GM21529 (cell line): ENCODE data around the gene CYB5R2.
"Not testable (repeated sequence)": the region's sequence is repeated elsewhere in the genome, so short reads cannot be mapped to it uniquely, and the experiment has no call there.

ENCODE experiments used
- ATAC-seq: cut with Tn5 transposase; IDR thresholded peaks from one replicate; pipeline ENCODE4 v1.9.1; 2021; ENCODE audit not compliant: unreplicated experiment

CYB5R2 gene

DNA sequence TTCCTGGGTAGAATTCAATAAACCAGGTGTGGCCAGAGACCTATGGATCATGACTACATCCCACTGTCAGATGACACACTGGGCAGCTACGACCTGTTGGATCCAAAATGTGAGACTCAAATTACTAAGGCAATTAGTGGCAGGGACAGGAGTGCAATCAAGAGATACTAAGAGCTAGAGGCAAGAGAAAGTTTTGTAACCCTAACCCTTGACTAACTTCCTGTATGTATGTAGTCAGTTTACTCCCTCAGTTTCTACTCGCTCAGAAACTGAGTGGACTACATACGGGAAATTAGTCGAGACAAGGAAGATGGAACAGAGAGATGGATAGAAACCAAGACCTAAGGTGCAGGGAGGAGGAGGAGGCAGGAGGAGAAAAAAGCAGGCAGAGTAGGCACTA is 2.7 kb downstream of the CYB5R2 start:
- ATAC-seq, result no peak

DNA sequence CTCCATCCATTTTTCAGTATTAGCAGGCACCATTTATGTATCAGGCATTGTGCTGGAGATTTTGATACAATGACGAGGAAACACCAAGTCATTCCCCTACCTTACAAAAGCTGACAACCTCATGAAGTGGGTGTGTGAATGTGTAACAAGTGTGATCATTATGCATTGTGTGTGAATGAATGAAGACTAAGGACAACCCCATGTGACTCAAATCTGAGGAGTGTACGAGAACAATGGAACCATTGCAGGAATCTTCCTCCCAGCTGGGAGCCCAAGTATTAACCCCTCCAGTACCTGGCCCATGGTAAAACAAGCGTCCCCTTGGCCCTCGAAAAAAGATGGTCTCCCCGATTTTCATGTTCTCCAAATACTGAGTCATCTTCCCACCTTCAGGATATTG is 4.4 kb downstream of the CYB5R2 start:
- ATAC-seq, result no peak

- no peak for ATAC-seq
Measured at GRCh38 chr11:7668464-7668863, 4.8 kb downstream of the CYB5R2 start.

GRCh38 chr11:7667460-7667859 is 5.8 kb downstream of the CYB5R2 start:
- ATAC-seq, result no peak

DNA sequence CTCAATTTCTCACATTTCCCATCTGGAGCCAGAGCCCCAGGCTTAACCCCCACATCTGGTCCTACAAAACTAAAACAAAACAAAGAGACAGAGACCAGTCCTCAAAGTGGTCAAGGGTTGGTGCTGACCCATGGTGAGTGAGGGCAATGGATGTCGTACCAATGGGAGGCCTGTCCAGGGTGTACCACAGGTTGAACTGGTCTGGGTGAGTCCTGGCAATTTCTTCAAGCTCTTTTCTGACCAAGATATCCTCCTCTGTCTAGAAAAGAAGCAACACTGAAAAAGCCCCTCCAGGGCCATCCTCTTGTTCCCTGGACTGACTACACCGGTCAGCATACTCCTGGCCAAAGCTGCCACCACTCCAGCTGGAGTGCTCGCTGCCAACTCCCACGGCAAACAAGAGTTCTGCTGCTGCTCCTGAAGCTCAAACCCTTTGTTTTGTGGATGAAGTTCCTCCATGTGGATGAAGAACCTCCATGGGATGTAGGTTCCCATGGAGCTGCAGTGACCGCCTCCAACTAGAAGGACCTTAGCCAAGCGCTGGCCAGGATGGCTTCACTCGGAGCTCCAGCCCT is 6.9 kb downstream of the CYB5R2 start:
- no peak for ATAC-seq

DNA sequence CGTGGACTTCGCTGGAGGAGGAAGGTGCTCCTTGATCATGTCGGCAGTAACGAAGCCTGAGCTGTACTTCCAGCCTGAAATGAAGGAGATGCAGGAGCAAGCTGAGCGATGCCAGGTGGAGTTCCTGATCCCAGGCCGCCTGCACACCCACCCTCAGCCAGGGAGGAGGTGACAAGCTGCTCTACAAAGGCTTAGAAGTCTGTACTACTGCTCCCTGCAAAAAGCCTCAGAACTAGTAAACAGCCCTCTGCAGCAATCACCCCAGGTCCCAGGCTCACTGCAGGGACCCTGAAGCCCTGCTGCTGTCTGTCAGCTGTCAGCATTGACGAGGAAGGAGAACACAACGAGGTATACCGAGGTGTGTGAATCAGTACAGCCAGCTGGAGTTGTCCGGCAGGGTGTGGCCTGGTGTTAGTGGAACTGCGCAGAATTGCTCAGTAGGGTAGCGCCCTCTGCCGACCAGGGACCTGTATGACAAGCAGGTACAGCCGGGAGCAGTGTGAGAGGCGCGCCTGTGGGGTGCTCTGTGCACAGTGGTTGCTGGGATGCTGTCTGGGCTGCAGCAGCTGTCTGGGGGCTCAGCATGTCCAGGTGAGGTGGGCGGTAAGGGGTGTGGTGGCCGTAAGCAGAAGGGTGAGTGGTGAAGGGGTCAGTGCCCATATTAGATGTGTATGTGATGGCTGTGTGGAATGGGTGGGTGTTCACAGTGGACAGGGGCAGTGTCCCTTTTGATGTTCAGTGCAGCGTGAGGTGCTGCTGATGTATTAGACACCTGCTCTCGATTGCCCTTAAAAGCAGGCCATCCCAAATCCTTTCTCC is 7.6 kb downstream of the CYB5R2 start:
- ATAC-seq, result peak; percentile 99

- ATAC-seq, result no peak
Measured at GRCh38 chr11:7664867-7665266, 8.4 kb downstream of the CYB5R2 start.

DNA sequence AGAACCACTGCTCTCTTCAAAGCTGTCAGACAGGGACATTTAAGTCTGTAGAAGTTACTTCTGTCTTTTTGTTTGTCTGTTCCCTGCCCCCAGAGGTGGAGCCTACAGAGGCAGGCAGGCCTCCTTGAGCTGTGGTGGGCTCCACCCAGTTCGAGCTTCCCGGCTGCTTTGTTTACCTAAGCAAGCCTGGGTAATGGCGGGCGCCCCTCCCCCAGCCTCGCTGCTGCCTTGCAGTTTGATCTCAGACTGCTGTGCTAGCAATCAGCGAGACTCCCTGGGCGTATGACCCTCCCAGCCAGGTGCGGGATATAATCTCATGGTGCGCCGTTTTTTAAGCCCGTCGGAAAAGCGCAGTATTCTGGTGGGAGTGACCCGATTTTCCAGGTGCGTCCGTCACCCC is 9.8 kb downstream of the CYB5R2 start:
- not testable (repeated sequence) for ATAC-seq

GRCh38 chr11:7657306-7658025 is 15.8 kb downstream of the CYB5R2 start:
- no peak for ATAC-seq

- ATAC-seq, result no peak
Measured at GRCh38 chr11:7656704-7657103, 16.6 kb downstream of the CYB5R2 start.

GRCh38 chr11:7655253-7656217 is 17.8 kb downstream of the CYB5R2 start:
- no peak for ATAC-seq

GRCh38 chr11:7654195-7654705 is 19.1 kb downstream of the CYB5R2 start:
- no peak for ATAC-seq

DNA sequence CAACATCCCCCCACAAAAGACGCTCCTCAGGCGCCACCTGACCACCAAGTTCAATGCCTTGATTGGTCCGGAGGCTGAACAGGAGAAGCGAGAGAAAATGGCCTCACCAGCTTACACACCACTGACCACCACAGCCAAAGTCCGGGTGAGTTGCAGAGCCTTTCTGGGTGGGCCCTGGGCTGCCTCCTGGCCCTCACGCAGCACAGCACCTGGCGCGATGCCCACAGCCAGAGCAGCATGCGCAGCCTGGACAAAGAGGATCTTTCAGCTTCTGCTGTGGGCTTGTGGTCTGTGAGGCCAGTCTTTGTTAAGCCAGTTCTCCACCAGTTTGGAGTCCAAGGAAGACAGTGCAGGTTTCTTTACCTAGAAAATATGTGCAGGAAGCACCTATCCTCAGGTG is 21.6 kb downstream of the CYB5R2 start:
- no peak for ATAC-seq

DNA sequence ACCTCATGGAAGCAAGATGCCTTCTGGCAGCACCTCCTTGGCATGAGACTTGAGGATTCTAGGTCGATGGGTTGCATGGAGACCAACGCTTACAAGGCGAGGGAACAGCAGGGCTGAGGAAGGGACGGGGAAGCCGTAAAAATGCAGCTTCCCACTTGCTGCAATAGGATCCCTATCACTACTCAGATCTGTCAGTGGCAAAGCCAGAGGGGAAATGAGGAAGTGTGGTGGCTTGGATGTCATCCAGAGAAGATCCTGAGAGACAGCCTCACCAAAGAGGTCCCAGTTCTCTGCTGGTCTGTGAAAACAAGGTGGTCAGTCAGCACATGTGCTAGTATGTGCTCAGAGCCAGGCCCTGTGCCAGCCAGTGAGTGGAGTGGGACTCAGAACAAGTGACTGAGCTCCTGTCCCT is 22.2 kb downstream of the CYB5R2 start:
- no peak for ATAC-seq

GRCh38 chr11:7648264-7648663 is 25.0 kb downstream of the CYB5R2 start:
- no peak for ATAC-seq

DNA sequence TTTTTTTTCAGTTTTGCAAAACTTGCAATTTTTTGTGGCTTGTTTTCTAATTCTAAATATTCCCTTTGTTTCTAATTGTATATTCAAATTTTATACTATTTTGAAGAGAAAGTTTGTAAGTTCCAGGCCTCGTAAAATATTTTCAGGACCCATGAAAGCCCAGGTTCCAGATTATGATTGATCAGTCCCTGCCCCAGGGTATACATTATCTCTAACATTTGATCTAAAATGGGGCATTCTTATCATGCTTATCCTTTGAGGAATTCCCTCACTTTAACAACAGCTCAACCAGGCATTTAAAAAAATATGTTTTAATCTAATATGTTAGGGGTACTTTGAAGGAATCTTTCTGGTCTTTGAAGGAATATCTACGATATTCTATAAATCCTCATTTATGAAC is 26.4 kb downstream of the CYB5R2 start:
- no peak for ATAC-seq

GRCh38 chr11:7645206-7645605 is 28.1 kb downstream of the CYB5R2 start:
- ATAC-seq, result no peak

GRCh38 chr11:7643314-7643713 is 30.0 kb downstream of the CYB5R2 start:
- no peak for ATAC-seq

- no peak for ATAC-seq
Measured at GRCh38 chr11:7642747-7643146, 30.6 kb downstream of the CYB5R2 start.

- ATAC-seq, result no peak
Measured at GRCh38 chr11:7640816-7641215, 32.5 kb downstream of the CYB5R2 start.

DNA sequence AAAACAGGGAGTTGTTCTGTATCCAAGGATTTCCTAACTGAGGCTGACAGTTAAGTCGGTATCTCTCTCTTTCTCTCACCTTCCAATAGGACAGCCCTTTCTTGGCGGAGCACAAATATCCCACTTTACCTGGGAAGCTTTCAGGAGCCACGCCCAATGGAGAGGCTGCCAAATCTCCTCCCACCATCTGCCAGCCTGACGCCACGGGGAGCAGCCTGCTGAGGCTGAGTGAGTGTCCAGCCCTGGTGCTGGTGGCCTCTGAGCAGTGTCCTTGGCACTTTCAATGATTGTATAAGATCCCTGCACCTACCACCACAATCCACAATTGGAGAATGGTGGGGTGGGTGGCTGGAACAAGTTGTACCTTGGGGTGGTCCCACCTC is 33.7 kb downstream of the CYB5R2 start:
- no peak for ATAC-seq
